HepG2 (cell line): ENCODE data around the gene OR51E1. TPM values are rescaled to one million over a fixed set of nuclear protein-coding genes. Genes with fewer than 3 reads are reported as not detected.

Experiments used
- ATAC-seq: fragments of 200-7000 bp; cut with Tn5 transposase; 3 replicates; pipeline ENCODE4 v1.9.1; 2020; ENCODE audit warnings: mild to moderate bottlenecking, moderate library complexity
- BruUV-seq: library from RNA; stranded (reverse); fragments of 400-500 nt; replicated peaks from 2 replicates; lab custom pipeline; 2021; lab: Mats Ljungman, UMichigan
- CTCF ChIA-PET: fragments of 300-600 bp; formaldehyde crosslinking; extraction: SDS; loops from one replicate; lab custom pipeline; 2021; ENCODE audit warnings: low total read pairs, inconsistent platforms, low intra/inter-chr PET ratio; lab: Yijun Ruan, JAX
- POLR2A ChIA-PET: fragments of 350-600 bp; sonication (Branson Sonifier 250); formaldehyde crosslinking; loops from one replicate; lab custom pipeline; 2020; ENCODE audit warnings: antibody characterized with exemption, inconsistent platforms; lab: Yijun Ruan, JAX
- DNase-seq: peaks from one replicate; pipeline ENCODE4 v3.0.0-alpha.2; 2015; ENCODE audit warnings: low spot score
- FAIRE-seq: peaks from 3 replicates; lab custom pipeline; 2011; peaks lifted over from hg19 to GRCh38; lab: Jason Lieb, UNC
- H2AFZ ChIP-seq: one replicate; pipeline ENCODE4 v1.6.1; 2011; ENCODE audit warnings: low read length, inconsistent platforms
- H3K27ac ChIP-seq: fragments of 300-600 bp; 3 replicates; pipeline ENCODE4 v1.8.0; 2011; ENCODE audit warnings: mixed run types, mild to moderate bottlenecking, mixed read lengths, low read length, inconsistent platforms; ENCODE audit not compliant: insufficient read depth; ENCODE audit errors: extremely low read length
- H3K27me3 ChIP-seq, 2 experiments: fragments of 200-600 bp in 1 of 2; 2 replicates in 1 of 2; 3 replicates in 1 of 2; pipeline versions ENCODE4 v1.6.0 to v1.8.0; 2011; ENCODE audit warnings: low read length in 2 of 2, mild to moderate bottlenecking in 2 of 2, moderate library complexity in 2 of 2, inconsistent platforms in 1 of 2; ENCODE audit not compliant: insufficient read depth in 2 of 2, control insufficient read depth in 1 of 2
- H3K36me3 ChIP-seq, 2 experiments: fragments of 200-600 bp in 1 of 2; replicated peaks in 1 of 2; 2 replicates in 1 of 2; 3 replicates in 1 of 2; pipeline versions ENCODE4 v1.5.1 to v1.8.0; 2011; ENCODE audit warnings: low read length in 2 of 2, inconsistent platforms in 1 of 2; ENCODE audit not compliant: insufficient read depth in 2 of 2, control insufficient read depth in 1 of 2
- H3K4me1 ChIP-seq: 2 replicates; pipeline ENCODE4 v1.5.1; 2012; ENCODE audit warnings: low read length, inconsistent platforms; ENCODE audit not compliant: insufficient read depth
- H3K4me2 ChIP-seq: 2 replicates; pipeline ENCODE4 v1.6.0; 2011; ENCODE audit warnings: low read depth, low read length, inconsistent platforms
- H3K4me3 ChIP-seq, 3 experiments: fragments of 200-600 bp in 1 of 3; sonication (generic), shearing (Covaris generic) in 1 of 3; replicated peaks in 1 of 3; 2 replicates each; pipeline ENCODE4 v1.5.1; 2011 to 2016; ENCODE audit warnings: low read length in 3 of 3, inconsistent platforms in 2 of 3, low read depth in 2 of 3, mild to moderate bottlenecking in 2 of 3, control low read depth in 1 of 3, mixed read lengths in 1 of 3; ENCODE audit not compliant: insufficient read depth in 1 of 3
- H3K79me2 ChIP-seq: one replicate; pipeline ENCODE4 v1.6.1; 2011; ENCODE audit warnings: low read length, inconsistent platforms; ENCODE audit not compliant: insufficient read depth
- H3K9ac ChIP-seq: 2 replicates; pipeline ENCODE4 v1.6.0; 2011; ENCODE audit warnings: mild to moderate bottlenecking, low read depth, low read length, inconsistent platforms; ENCODE audit not compliant: insufficient read depth
- H3K9me3 ChIP-seq: 2 replicates; pipeline ENCODE4 v1.5.1; 2012; ENCODE audit warnings: mild to moderate bottlenecking, low read length
- H4K20me1 ChIP-seq: 2 replicates; pipeline ENCODE4 v1.6.0; 2011; ENCODE audit warnings: inconsistent platforms, mild to moderate bottlenecking, low read length, moderate library complexity; ENCODE audit not compliant: insufficient read depth
- AFF4 ChIP-seq: sonication (generic); formaldehyde crosslinking; IDR thresholded peaks from 2 replicates; pipeline ENCODE4 v1.4.0; 2020; ENCODE audit warnings: missing genetic modification reagents
- AHDC1 ChIP-seq: sonication (generic); formaldehyde crosslinking; IDR thresholded peaks from 2 replicates; pipeline ENCODE4 v1.5.1; 2020; ENCODE audit warnings: mild to moderate bottlenecking, missing genetic modification reagents, borderline replicate concordance
- CBFB ChIP-seq: sonication (generic); formaldehyde crosslinking; IDR thresholded peaks from 2 replicates; pipeline ENCODE4 v1.4.0; 2020; ENCODE audit warnings: missing genetic modification reagents
- CBX1 ChIP-seq: IDR thresholded peaks from one replicate; pipeline ENCODE4 v1.6.1; 2016; ENCODE audit warnings: antibody characterized with exemption, low read depth
- FOSL1 ChIP-seq: sonication (generic); formaldehyde crosslinking; IDR thresholded peaks from 2 replicates; pipeline ENCODE4 v1.9.0; 2021; ENCODE audit warnings: missing genetic modification reagents, borderline replicate concordance
- HOXA7 ChIP-seq: sonication (generic); formaldehyde crosslinking; IDR thresholded peaks from 2 replicates; pipeline ENCODE4 v1.8.1; 2022; ENCODE audit warnings: mild to moderate bottlenecking, missing genetic modification reagents, moderate library complexity
- ISL2 ChIP-seq: sonication (generic); formaldehyde crosslinking; IDR thresholded peaks from 2 replicates; pipeline ENCODE4 v1.5.0; 2020; ENCODE audit warnings: missing genetic modification reagents
- NR2F1 ChIP-seq, 2 experiments: fragments of 450-650 bp in 1 of 2; formaldehyde crosslinking in 1 of 2; IDR thresholded peaks; 2 replicates each; pipeline versions ENCODE4 v1.5.0 to v1.6.1; 2016 to 2020; ENCODE audit warnings: mild to moderate bottlenecking in 1 of 2, missing compliant biosample characterization in 1 of 2, missing genetic modification reagents in 1 of 2, moderate library complexity in 1 of 2
- RARG ChIP-seq: sonication (generic); formaldehyde crosslinking; IDR thresholded peaks from 2 replicates; pipeline ENCODE4 v1.4.0; 2020; ENCODE audit warnings: low read depth, mild to moderate bottlenecking, missing genetic modification reagents
- SMC3 ChIP-seq: IDR thresholded peaks from 2 replicates; pipeline ENCODE4 v1.6.1; 2011; ENCODE audit warnings: low read length, improper control_type of control experiment
- SOX5 ChIP-seq: IDR thresholded peaks from 2 replicates; pipeline ENCODE4 v1.6.1; 2016; ENCODE audit warnings: borderline replicate concordance
- ZIK1 ChIP-seq: sonication (generic); formaldehyde crosslinking; IDR thresholded peaks from 2 replicates; pipeline ENCODE4 v1.5.0; 2020; ENCODE audit warnings: mild to moderate bottlenecking, low read depth, missing genetic modification reagents, borderline replicate concordance
- ZNF530 ChIP-seq: sonication (generic); formaldehyde crosslinking; IDR thresholded peaks from 2 replicates; pipeline ENCODE4 v1.5.0; 2020; ENCODE audit warnings: low read depth, mild to moderate bottlenecking, missing genetic modification reagents
- WGBS: methylation state at CpG from one replicate; pipeline ENCODE4 v1.1.6; 2017; ENCODE audit warnings: low lambda C conversion rate; 5-methylcytosine and 5-hydroxymethylcytosine counted together
- in situ Hi-C: cut with HindIII; loops from 2 replicates; pipeline ENCODE4 v1.10.0; 2017; ENCODE audit warnings: low pct_unique_long_range_greater_than_20kb; ENCODE audit not compliant: extremely low pct_ligation_motif_present
- intact Hi-C: fragments of 100-400 bp; cut with micrococcal nuclease; formaldehyde crosslinking; loops from one replicate; pipeline ENCODE4 v1.10.0; 2022; ENCODE audit not compliant: unreplicated experiment
- polyA plus RNA-seq, 8 experiments: library from polyadenylated mRNA; depleted of rRNA in 3 of 8; stranded (reverse) in 7 of 8; unstranded in 1 of 8; fragments of >200 nt; fragmentation: Illumina TruSeq in 4 of 8; extraction: Trizol in 4 of 8; gene quantifications; 2 replicates each; pipeline versions ENCODE4 v1.2.1 to v1.2.3, GENCODE V29; 2011 to 2016; ENCODE audit warnings: low read depth in 4 of 8, missing spikeins in 1 of 8, mixed read lengths in 1 of 8; ENCODE audit not compliant: insufficient read depth in 1 of 8
- total RNA-seq, 5 experiments: library from RNA; depleted of rRNA; stranded (reverse); fragments of >200 nt; fragmentation: Illumina TruSeq; extraction: Trizol; gene quantifications; 2 replicates each; pipeline ENCODE4 v1.2.3, GENCODE V29; 2016; ENCODE audit warnings: low read depth in 1 of 5
- TF ChIP-seq, protein P1 (sequence below): sonication (generic); formaldehyde crosslinking; IDR thresholded peaks from 2 replicates; pipeline ENCODE4 v1.8.0; 2022; ENCODE audit warnings: mild to moderate bottlenecking, missing genetic modification reagents, moderate library complexity

Gene OR51E1
- total and polyA plus RNA-seq, 2 of the 13 experiments (the other 11 are each of a cell fraction or from before 2014, with no cell fraction given) = not detected

- ChIA-PET POLR2A (no interaction called here), CTCF (no interaction called here)
- BruUV-seq = no TSS peak
- no peak for FAIRE-seq
- H3K9ac ChIP-seq = no peak overlapping the region
- no peaks in the 10 kb centered on the region for H3K9me3 ChIP-seq
- H3K4me2 ChIP-seq = no peak overlapping the region
- H3K27ac ChIP-seq = no peak overlapping the region
- DNase-seq = no peak
- no peaks in the 10 kb centered on the region for H3K36me3 ChIP-seq
- no peaks in the 10 kb centered on the region for H4K20me1 ChIP-seq
- ATAC-seq = no peak
- no peak overlapping the region for H2AFZ ChIP-seq
- intact Hi-C loops (no loop called here), in situ Hi-C loops (no loop called here)
- peaks cover 0 to 7% of the 10 kb centered on the region in 2 experiments; a peak in 2 of 5 replicates for H3K27me3 ChIP-seq
- H3K4me1 ChIP-seq = no peaks in the 10 kb centered on the region
- 2% methylated on average over 3 of the region's 3 CpGs for WGBS
- H3K79me2 ChIP-seq = no peaks in the 10 kb centered on the region
- H3K4me3 ChIP-seq = no peak overlapping the region
- TF ChIP-seq CBX1 = no peak
- no peak for TF ChIP-seq ZNF530 (CRISPR knock-in tag)
- no peak for TF ChIP-seq RARG
- no peak for TF ChIP-seq SOX5
- TF ChIP-seq CBFB (CRISPR knock-in tag) = no peak
- TF ChIP-seq FOSL1 = no peak
- no peak for TF ChIP-seq ISL2 (CRISPR knock-in tag)
- no peak for TF ChIP-seq ZIK1 (CRISPR knock-in tag)
- TF ChIP-seq AHDC1 (CRISPR knock-in tag) = no peak
- TF ChIP-seq AFF4 = no peak
- no peak for TF ChIP-seq SMC3
- TF ChIP-seq, protein P1, sequence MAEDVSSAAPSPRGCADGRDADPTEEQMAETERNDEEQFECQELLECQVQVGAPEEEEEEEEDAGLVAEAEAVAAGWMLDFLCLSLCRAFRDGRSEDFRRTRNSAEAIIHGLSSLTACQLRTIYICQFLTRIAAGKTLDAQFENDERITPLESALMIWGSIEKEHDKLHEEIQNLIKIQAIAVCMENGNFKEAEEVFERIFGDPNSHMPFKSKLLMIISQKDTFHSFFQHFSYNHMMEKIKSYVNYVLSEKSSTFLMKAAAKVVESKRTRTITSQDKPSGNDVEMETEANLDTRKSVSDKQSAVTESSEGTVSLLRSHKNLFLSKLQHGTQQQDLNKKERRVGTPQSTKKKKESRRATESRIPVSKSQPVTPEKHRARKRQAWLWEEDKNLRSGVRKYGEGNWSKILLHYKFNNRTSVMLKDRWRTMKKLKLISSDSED (CRISPR knock-in tag) = no peak
- no peak for TF ChIP-seq HOXA7 (CRISPR knock-in tag)
- no peak for TF ChIP-seq NR2F1 (CRISPR knock-in tag; IDR thresholded peaks at IDR 0.05)
Measured at GRCh38 chr11:4672470-4672869, 28.7 kb downstream of the OR51E1 start.
